Gastroesophageal sphincter (tissue), 4 donors: ENCODE measurements around the gene ZSWIM3. TPM values are rescaled to one million over a fixed set of nuclear protein-coding genes. Genes with fewer than 3 reads are reported as not detected.

Experiments
- ATAC-seq: fragments of 150-250 bp; one replicate; pipeline ENCODE4 v1.9.1; 2016; ENCODE audit warnings: mild to moderate bottlenecking, moderate library complexity
- H3K27ac ChIP-seq, 4 donors: fragments of 200-600 bp; sonication (generic) in 3 of 4; 1 replicate in 3 of 4; 2 replicates in 1 of 4; pipeline ENCODE4 v1.5.1; 2016 to 2019
- H3K27me3 ChIP-seq: fragments of 200-600 bp; sonication (generic); one replicate; pipeline ENCODE4 v1.5.1; 2019
- H3K36me3 ChIP-seq, 2 donors: fragments of 200-600 bp; sonication (generic); one replicate each; pipeline ENCODE4 v1.5.1; 2019; ENCODE audit warnings: control low read depth in 1 of 2
- H3K4me1 ChIP-seq, 3 donors: fragments of 200-600 bp; sonication (generic); 1 replicate in 2 of 3; 2 replicates in 1 of 3; pipeline ENCODE4 v1.5.1; 2016 to 2019; ENCODE audit warnings: control low read depth in 2 of 3
- H3K4me3 ChIP-seq, 2 donors: fragments of 200-600 bp; sonication (generic); one replicate each; pipeline ENCODE4 v1.5.1; 2019; ENCODE audit warnings: mild to moderate bottlenecking in 1 of 2, moderate library complexity in 1 of 2
- H3K9me3 ChIP-seq, 3 donors: fragments of 200-600 bp; sonication (generic); one replicate each; pipeline ENCODE4 v1.5.1; 2017 to 2019; ENCODE audit warnings: control low read depth in 2 of 3
- EP300 ChIP-seq: sonication (generic); formaldehyde crosslinking; IDR thresholded peaks from one replicate; pipeline ENCODE4 v1.6.1; 2017; ENCODE audit warnings: antibody characterized with exemption, mild to moderate bottlenecking
- POLR2A ChIP-seq, 2 donors: fragments of 450-650 bp; IDR thresholded peaks; one replicate each; pipeline ENCODE4 v1.6.1; 2017; ENCODE audit warnings: antibody characterized with exemption in 2 of 2, mild to moderate bottlenecking in 2 of 2, moderate library complexity in 1 of 2
- POLR2AphosphoS5 ChIP-seq: sonication (generic); formaldehyde crosslinking; IDR thresholded peaks from one replicate; pipeline ENCODE4 v1.6.1; 2017; ENCODE audit warnings: antibody characterized with exemption
- WGBS, 2 donors: methylation state at CpG; one replicate each; pipeline ENCODE4 v1.1.5; 2018; ENCODE audit warnings: low coverage in 1 of 2; 5-methylcytosine and 5-hydroxymethylcytosine counted together
- total RNA-seq, 4 donors: library from RNA; depleted of rRNA; stranded (reverse); fragments of >200 nt; gene quantifications; one replicate each; pipeline ENCODE4 v1.1.0, GENCODE V29; 2016
- TF ChIP-seq, protein P1 (sequence below), 4 experiments: fragments of 200-600 bp in 2 of 4; fragments of 450-650 bp in 2 of 4; sonication (generic) in 1 of 4; IDR thresholded peaks; one replicate each; pipeline ENCODE4 v1.5.1; 2017 to 2019; ENCODE audit warnings: antibody characterized with exemption in 4 of 4, mild to moderate bottlenecking in 2 of 4, moderate library complexity in 2 of 4

Gene ZSWIM3
- total RNA-seq, 4 donors from 2014 or later, result 2.8 to 5.0 (median 4.4) TPM

DNA sequence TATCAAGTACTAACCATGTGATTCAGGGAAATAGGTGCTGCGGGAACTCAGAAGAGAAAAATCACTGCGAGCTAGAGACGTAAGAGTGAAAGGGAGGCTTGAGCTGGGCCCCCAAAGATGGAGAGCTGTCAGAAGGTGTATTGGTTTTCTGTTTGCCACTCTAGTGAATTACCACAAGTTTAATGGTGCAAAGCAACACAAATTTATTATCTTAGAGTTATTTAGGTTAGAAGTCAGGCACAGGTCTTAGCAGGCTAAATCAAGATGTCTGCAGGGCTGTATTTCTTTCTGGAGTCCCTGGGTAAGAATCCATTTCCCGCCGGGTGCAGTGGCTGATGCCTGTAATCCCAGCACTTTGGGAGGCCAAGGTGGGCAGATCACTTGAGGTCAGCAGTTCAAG is 2.5 kb downstream of the ZSWIM3 start:
- H3K36me3 ChIP-seq, result peaks cover 0 to 2% of the 10 kb centered on the region in 2 donors
- H3K4me1 ChIP-seq, result peaks cover 3 to 32% (median 17%) of the 10 kb centered on the region in 3 donors
- H3K27ac ChIP-seq, result no peak overlapping the region
- no peak for ATAC-seq
- H3K9me3 ChIP-seq, result no peaks in the 10 kb centered on the region
- WGBS, 2 donors, result 92 to 93% methylated on average over 3 of the region's 5 CpGs
- TF ChIP-seq, protein P1, sequence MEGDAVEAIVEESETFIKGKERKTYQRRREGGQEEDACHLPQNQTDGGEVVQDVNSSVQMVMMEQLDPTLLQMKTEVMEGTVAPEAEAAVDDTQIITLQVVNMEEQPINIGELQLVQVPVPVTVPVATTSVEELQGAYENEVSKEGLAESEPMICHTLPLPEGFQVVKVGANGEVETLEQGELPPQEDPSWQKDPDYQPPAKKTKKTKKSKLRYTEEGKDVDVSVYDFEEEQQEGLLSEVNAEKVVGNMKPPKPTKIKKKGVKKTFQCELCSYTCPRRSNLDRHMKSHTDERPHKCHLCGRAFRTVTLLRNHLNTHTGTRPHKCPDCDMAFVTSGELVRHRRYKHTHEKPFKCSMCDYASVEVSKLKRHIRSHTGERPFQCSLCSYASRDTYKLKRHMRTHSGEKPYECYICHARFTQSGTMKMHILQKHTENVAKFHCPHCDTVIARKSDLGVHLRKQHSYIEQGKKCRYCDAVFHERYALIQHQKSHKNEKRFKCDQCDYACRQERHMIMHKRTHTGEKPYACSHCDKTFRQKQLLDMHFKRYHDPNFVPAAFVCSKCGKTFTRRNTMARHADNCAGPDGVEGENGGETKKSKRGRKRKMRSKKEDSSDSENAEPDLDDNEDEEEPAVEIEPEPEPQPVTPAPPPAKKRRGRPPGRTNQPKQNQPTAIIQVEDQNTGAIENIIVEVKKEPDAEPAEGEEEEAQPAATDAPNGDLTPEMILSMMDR (IDR thresholded peaks at IDR 0.05), result no peak
- TF ChIP-seq EP300, result no peak
- TF ChIP-seq POLR2A (IDR thresholded peaks at IDR 0.05), result no peak
- TF ChIP-seq POLR2AphosphoS5, result no peak
- no peak overlapping the region for H3K4me3 ChIP-seq
- no peaks in the 10 kb centered on the region for H3K27me3 ChIP-seq

DNA sequence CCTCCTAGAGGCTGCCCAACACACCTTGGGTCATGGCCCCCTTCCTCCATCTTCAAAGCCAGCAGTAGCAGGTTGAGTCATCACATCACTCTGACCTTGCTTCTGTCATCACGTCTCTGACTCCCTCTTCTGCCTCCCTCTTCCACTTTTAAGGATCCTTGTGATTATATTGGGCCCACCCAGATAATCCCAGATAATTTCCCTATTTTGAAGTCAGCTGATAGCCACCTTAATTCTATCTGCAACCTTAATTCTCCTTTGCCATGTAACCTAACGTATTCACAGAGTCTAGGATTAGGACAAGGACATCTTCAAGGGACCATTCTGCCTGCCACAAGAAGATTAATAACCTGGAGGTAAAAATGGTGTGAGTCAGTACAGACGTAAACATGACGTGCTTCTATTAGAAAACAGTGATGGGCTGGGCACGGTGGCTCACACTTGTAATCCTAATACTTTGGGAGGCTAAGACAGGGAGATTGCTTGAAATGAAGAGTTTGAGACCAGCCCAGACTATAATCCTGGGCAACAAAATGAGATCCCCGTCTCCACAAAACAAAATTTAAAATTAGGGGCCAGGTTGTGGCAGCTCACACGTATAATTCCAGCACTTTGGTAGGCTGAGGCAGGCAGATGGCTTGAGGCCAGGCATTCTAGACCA is 3.3 kb downstream of the ZSWIM3 start:
- peaks cover 3 to 25% (median 12%) of the 10 kb centered on the region in 3 donors for H3K4me1 ChIP-seq
- no peak for ATAC-seq
- no peak overlapping the region for H3K4me3 ChIP-seq
- no peak overlapping the region for H3K27ac ChIP-seq
- no peaks in the 10 kb centered on the region for H3K9me3 ChIP-seq
- 37 to 55% methylated on average over 3 to 7 of the region's 7 CpGs for WGBS, 2 donors
- TF ChIP-seq POLR2AphosphoS5 (no peak), POLR2A (IDR thresholded peaks at IDR 0.05) (no peak), EP300 (no peak)
- TF ChIP-seq, protein P1 (IDR thresholded peaks at IDR 0.05), result no peak
- no peaks in the 10 kb centered on the region for H3K36me3 ChIP-seq
- no peaks in the 10 kb centered on the region for H3K27me3 ChIP-seq

DNA sequence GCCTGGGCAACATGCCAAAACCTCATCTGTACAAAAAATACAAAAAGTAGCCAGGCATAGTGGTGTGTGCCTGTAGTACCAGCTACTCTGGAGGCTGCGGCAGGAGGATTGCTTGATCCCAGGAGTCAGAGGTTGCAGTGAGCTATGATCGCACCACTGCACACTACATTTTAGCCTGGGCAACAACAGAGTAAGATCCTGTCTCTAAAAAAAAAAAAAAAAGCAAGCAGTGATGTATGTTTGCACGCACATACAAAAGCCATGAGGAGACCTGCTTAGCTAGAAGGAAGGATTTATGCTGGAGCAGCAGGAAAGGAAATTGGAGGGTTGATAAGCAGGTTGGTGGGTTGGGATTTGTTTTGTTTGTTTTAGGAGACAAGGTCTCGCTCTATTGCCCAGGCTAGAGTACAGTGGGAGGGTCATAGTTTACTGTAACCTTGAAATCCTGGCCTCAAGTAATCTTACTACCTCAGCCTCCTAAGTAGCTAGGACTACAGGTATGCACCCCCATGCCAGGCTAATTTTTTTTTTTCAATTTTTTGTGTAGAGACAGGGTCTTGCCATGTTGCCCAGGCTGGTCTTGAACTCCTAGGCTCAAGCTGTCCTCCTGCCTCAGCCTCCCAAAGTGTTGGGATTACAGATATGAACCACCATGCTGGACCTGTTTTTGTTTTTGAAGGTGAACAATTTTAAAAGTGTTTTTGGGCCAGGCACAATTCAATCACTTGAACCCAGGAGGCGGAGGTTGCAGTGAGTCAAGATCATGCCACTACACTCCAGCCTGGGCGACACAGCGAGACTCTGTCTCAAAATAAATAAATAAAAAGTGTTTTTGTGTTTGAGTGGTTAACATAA is 4.0 kb downstream of the ZSWIM3 start:
- no peaks in the 10 kb centered on the region for H3K36me3 ChIP-seq
- H3K4me1 ChIP-seq, result peaks cover 0 to 17% (median 4%) of the 10 kb centered on the region in 3 donors
- no peaks in the 10 kb centered on the region for H3K27me3 ChIP-seq
- H3K27ac ChIP-seq, result no peak overlapping the region
- no peak for ATAC-seq
- 84 to 91% methylated on average over 5 to 7 of the region's 7 CpGs for WGBS, 2 donors
- TF ChIP-seq POLR2AphosphoS5 (no peak), EP300 (no peak), POLR2A (IDR thresholded peaks at IDR 0.05) (no peak)
- TF ChIP-seq, protein P1 (IDR thresholded peaks at IDR 0.05), result no peak
- H3K9me3 ChIP-seq, result no peaks in the 10 kb centered on the region
- no peak overlapping the region for H3K4me3 ChIP-seq

DNA sequence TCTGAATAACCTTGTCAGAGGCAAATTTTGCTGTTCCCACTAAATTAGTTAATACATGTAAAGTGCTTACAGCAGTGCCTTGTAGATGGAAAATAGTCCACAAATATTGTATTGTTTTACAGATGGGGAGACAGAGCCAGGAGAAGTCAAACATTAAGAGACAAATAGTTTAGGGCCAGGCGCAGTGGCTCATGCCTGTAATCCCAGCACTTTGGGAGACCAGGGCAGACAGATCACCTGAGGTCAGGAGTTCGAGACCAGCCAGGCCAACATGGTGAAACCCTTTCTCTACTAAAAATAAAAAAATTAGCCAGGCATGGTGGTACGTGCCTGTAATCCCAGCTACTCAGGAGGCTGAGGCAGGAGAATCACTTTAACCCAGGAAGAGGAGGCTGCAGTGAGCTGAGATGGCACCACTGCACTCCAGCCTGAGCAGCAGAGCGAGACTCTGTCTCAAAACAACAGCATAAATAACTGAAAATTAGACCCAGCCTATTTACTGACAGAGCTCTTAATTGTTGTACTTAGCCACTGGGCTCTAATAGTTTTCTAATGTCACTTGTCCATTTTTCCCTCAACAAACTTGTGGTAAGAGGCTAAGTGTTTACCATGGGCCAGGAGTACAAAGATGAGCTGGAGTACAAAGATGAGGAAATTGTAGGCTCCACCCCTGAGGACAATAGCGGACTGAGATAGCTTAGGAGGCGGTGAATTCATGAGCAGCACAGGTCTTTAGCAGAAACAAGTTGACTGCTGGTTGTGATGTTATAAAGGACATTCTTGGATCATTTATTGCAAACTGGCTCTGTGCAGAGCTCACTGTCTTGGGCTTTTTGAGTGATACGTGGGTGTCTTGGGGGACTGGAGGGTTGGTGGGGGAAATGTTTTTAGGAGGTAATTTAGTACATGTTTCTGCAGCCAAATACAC is 6.4 kb downstream of the ZSWIM3 start:
- no peaks in the 10 kb centered on the region for H3K27me3 ChIP-seq
- H3K4me1 ChIP-seq, result peaks cover 0 to 15% (median 0%) of the 10 kb centered on the region in 3 donors
- H3K9me3 ChIP-seq, result no peaks in the 10 kb centered on the region
- TF ChIP-seq, protein P1 (IDR thresholded peaks at IDR 0.05), result no peak
- TF ChIP-seq EP300 (no peak), POLR2AphosphoS5 (no peak), POLR2A (IDR thresholded peaks at IDR 0.05) (no peak)
- H3K36me3 ChIP-seq, result no peaks in the 10 kb centered on the region
- no peak overlapping the region for H3K4me3 ChIP-seq
- no peak for ATAC-seq
- H3K27ac ChIP-seq, result no peak overlapping the region
- WGBS, 2 donors, result 81 to 90% methylated on average over 6 to 7 of the region's 7 CpGs
